GM18498 (cell line): ENCODE data around the gene PTPRM.

Source experiments
- ATAC-seq: cut with Tn5 transposase; IDR thresholded peaks from one replicate; pipeline ENCODE4 v1.9.1; 2021; ENCODE audit warnings: mild to moderate bottlenecking, moderate library complexity; ENCODE audit not compliant: unreplicated experiment

The PTPRM gene

DNA sequence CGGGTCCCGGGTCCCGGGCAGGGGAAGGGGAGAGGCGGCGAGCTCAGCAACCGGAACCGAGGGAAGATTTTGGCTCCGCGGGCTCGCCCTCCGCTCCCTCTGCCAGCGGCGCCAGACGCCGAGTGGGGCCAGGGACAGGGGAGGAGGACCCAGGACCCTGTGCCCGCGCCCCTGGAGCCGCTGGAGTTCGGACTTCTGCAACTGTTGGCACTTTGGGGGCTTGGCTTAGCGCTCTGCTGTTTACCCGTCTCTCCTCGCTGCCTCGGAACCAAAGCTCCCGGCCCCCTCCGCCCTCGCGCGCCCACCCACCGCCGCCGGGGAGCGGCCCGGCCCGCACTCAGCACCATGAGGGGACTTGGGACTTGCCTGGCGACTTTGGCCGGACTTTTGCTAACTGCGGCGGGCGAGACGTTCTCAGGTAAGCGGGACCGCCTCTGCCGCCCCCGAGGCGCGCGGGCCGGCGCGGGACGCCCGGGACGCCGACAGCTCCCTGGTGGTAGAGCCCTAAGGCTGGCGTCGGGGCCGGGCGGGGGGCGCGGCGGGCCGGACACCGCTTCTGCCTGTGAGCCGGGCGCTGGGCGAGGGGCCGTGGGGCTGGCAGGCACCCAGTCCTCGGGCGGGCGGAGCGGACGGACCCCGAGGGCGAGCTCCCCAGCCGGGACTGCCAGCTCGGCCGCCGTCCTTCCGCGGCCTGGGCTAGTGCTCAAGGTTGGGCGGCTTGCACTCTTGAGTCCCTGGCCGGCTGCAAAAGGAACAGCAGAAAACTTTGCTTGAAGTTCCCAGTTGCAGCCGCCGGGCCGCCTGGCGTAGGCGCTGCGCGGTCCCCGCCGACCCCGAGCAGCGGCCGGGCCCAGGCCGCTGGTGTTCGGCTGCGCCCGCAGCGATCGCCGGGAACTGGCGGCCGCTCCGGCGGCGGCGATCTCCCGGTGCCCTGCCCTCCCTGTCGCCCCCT, 634 bp downstream of the PTPRM start:
- no peak for ATAC-seq

DNA sequence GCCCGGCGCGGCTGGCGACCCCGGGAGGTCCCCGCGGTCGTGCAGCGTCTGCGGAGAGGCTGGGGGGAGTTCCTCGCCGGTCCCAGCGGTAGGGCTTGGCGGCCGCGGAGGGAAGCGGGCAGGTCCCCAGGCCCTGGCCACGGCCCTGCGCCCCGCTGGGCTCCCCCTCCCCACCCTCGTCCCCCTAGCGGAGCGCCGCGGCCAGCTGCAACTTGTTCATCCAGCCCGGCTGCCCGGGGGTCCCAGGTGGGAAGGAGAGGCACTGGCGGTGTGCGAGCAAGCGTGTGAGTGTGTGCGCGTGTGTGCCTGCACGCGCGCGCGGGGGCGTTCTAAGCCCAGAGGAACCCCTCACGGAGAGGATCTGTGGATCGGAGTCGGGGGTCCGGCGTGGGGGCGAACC, 1.3 kb downstream of the PTPRM start:
- ATAC-seq, result no peak

DNA sequence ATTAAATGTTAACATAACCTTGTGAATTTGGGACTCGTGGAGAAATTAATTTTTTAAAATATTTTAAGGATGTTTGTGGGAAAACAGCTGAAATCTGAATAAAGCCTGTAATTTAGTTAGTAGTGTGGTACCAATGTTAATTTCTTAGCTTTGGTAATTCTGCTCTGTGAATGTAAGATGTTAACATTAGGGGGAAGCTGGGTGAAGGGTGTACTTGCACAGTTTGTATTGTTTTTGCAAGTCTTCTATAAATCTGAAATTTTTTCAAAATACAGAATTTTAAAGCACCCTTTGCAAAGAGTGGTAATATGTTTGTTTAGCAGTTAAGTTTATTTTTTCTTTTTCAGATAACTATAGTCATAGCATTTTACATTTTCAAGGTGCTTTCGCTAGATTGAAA, 4.5 kb downstream of the PTPRM start:
- ATAC-seq, result no peak

DNA sequence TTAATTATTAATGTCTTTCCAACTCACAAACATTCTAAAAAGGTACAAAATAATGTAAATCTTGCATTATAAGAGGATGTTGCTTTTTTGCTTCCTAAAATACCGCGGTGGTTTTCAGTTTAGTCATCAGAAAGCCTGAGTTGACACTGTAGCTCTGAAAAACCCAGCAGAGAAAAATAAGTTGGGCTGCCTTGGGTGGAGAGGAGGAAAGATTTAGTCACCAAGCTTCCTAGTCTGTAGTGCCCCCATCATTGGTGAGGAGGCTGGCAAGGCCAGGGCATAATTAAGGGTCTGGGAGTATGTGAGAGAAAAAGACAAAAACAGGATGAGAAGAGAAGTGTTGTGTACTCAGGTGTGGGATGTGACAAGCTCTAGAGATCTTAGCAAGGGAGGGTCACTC, 5.7 kb downstream of the PTPRM start:
- ATAC-seq, result no peak

DNA sequence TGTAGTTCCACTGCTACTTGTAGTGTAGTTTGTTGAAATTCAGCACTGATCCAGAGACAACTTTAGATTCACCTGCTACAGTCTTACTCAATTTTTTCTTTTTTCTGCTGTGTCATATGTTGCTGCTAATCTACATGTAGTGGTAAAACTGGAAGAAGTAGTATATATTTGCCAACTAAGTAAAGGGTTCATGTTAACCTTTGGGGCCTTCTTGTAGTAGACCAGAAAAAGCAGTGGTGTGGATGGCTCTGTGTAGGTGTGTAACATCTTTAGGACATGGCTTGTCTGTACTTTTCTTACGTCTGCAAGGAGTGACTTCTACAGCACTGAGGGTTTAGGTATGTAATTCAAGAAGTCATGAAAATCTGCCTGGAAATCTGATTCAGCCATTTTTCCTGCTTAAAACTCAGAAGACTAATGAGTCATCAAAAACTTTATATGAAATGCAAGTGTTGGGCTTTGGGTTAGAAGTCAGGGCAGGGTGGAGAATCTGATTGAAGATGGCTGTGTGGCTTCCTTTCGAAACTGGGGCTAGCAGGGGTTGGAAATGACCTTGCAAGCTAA, 8.4 kb downstream of the PTPRM start:
- no peak for ATAC-seq

DNA sequence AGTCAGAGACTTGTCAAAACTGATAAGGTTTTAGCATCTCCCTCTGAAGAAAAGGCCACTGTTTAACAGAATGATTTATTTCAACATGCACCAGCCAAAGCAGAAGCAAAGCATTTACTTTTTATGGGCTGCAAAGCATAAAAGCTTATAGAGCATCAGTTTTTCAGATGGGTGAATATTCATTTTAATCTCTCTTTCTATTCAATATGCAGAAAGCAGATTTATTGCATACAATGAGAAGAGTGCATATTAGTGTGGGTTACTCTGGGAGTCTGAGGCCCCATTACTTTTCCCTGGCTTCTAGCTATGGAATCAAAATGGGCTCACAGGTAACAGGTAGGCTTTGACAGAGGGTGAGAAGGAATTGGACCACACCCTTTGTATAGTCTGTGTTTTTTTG, 9.0 kb downstream of the PTPRM start:
- ATAC-seq, result no peak

DNA sequence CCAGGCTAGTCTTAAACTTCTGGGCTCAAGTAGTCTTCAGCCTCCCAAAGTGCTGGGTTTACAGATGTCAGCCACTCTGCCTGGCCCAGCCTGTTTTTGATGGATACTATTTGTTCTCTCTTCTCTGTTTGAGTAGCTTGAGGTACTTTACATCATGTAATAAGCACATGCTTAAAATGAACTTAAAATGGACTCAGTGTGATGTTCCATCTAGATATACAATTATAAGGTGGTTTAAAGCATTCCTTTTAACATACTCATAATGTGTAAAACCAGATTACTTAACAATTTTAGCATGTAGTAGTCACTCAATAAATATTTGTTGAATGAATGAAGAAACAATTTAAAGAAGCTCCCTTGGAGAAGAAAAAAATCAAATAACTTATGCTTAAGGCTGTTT, 9.6 kb downstream of the PTPRM start:
- ATAC-seq, result no peak

DNA sequence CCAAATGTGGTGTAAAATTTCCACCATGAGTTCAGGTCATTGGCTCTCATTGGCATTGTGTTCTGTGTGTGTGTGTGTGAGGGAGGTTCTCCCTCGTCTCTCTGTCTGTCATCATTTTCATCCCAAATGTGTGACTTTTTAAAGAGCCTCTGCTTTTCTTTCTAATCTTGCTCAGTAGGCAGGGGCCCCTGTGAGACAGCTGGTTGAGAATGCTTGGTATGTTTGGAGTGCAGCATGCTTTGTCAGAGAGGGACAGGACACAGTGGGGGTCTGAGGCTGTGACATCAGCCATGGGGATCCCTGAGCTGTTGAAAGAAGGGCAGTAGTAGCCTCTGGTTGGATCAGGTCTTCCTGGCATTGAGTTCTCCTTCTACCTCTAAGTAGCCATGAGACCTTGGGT, 10.6 kb downstream of the PTPRM start:
- no peak for ATAC-seq

DNA sequence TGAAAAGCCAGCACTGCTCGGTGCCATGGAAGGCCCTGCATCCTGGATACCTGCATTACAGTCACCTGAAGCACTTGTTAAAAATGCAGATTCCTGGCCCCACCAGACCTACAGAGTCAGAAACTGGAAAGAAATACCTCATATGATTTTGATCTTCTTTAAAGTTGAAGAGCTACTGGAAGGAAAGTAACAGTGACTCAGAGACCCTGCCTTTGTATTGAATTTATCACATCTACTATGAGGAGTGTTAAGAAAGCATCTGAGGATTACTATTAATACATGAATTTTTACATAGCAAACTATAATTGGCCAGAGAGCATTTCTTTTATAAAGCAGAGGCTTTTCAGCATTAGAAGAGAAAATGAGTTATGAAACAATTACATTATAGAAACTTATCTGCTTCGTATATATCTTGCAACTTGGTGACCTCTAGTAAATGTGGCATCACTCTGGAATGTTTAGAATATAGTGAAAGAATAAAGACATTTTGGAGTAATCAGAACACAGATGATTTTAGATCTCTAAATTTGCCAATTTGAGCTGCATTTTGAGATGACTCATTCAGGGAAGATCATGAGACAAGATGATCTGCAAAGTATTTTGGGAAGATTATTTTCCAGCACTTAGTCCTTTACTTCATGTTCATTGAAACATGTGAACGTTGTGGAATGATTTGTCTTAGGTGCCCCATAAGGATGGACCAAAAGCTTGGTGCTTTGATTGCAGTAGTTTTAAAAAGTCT, 12.2 kb downstream of the PTPRM start:
- no peak for ATAC-seq

DNA sequence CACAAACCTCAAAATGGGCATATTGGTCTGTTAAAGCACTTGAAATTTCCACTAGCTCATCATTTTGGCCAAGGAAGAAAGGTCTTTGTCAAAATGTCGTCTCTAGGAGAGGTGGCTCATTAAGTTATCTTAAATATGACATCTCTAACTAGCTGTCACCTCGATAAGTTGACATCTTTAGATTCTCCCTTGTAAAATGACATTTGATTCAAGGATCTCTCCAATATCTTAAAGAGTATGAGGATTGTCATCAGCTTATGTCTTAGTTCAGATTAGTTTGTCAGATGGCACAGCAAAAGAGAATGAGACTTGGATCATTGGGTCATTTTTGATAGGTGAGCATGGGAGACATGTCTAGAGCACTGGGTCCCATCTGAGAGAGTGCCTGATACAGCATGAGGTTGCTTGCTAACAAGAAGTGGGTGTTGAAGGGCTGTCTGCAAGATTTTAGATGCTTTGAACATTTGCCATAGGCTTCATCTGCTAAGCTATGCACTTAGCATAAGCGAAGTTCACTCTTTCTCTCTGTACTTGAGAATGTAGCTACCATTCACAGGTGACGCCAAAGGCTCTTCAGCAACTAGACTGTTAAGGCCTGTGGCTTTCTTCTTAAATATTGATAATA, 12.9 kb downstream of the PTPRM start:
- no peak for ATAC-seq

DNA sequence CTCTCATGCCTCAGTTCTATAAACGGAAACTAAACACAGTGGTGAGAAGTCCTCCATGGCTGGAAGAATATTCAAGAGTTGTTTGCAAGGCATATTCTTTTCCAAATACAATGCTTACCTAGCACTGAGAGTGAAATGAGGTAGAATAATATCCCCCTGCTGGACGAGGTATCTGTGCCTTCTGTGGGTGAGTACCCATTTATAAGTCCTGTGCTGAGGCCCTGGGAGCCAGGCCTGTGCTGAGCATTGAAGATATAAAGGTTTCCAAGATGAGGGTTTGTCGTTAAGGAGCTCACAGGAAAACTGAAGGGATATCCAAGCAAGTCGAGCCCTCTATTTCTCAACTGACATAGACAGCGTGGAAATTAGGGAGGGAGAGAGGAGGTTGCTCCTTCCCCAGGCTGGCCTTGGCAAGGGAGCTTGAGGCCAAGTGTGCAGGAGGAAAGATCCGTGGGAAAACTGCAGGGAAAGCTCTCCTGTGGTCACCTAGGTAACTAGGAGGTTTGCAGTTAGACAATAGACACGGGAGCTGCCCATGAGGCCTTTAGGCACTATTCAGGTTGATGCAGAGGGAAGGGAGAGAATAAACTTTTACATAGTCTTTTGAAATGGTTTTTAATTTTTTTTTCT, 17.6 kb downstream of the PTPRM start:
- ATAC-seq, result no peak

DNA sequence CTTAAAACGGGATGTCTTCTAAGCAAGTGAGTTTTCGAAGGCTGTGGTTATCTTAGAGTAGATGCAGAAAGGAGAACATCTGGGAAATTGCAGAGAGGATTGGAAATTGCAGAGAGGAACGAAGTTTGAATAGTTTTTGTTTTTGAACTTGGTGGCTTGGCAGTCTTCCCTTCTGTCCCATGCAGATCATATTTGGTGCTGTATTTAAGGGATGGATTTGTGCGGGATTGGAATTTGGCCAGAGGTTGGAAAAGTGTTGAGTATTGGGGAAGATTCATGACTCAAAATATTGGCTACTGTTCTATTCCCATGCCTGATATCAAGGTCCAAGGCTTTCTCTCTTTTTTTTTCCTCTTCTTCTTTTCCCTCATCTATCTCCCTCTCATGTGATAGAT, 18.2 kb downstream of the PTPRM start:
- no peak for ATAC-seq

DNA sequence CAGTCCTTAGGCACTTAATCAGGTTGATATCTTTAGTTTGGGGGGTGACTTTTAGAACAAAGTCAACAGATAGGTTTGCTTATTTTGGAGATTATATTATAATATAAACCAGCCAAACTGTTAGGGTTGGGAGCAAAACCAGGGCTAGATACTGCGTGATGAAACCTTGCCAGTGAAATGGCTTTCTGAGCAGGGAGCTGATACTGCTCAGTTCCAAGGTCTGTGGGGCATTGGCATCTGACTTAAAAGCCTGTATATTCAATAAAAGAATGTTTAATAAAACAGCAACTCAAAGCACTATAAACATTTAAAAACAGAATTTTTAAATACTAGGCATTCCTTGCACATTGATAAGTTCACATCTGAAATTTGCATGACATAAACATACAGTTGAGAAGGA, 19.3 kb downstream of the PTPRM start:
- no peak for ATAC-seq

DNA sequence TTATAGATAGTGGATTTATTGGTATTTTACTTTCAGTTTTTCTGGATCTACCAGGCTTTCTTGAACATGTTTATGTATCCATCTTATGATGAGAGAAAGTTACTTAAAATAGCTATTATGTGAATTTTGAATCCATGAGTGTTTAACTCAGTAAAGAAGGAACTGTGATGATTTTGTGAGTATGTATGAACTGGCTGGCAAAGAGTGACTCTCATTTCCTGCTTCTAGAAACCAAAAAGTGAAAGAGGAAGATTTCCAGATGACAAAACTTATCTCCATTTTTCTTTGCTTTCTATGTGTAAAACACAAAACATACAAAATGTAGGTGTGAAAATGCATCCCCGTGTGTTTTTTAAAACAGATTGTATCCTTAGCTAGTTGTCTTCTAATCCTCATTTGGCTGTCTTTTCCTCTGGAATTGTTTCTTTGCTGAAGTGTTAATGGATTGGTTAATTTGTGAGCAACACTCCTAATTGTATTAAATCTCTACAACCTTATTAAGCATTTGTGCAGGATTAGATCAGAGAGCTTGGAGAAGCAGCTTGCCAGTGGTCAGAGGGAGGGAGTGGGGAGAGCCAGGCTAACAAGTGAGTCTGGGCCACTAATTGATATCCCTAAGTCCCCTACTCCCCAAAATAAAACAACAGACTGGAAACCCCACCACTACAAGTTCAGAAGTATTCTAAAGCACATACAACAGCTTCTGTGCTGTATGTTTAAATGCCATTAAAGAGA, 23.9 kb downstream of the PTPRM start:
- ATAC-seq, result no peak

DNA sequence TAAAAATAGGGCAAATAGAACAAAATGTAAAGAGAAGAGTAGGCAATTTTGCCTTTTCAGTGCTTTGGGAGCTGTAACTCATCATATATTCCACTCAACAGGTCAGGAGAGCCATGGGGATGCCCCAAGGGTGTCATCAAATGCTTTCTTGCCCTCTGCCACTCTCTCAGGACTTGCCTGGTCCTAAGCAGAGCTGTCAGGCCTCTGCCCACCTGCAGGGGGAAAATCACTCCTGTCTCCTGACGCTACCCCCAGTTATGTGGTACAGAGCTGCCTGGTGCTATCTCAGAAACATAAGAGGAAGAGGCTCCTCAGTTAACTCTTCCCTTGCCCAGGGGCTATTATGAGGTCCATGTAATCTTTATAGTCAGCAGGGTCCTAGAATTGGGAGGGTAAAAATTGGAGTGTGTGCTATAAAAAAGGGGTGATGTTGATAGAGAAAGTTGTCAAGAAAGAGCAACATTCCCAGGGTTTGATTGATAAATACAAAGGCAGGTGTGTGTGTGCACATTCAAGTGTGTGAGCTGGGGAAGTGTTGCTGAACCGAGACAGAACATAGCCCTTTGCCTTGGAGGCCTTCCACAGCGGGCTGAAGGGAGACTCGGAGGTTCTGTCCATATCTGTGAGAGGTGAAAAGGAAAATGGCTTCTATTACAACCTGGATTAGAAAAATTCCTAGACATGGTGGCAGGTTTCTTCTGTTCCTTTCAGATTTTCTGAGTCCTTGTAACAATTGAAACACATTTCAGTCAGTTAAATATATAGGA, 25.4 kb downstream of the PTPRM start:
- no peak for ATAC-seq

DNA sequence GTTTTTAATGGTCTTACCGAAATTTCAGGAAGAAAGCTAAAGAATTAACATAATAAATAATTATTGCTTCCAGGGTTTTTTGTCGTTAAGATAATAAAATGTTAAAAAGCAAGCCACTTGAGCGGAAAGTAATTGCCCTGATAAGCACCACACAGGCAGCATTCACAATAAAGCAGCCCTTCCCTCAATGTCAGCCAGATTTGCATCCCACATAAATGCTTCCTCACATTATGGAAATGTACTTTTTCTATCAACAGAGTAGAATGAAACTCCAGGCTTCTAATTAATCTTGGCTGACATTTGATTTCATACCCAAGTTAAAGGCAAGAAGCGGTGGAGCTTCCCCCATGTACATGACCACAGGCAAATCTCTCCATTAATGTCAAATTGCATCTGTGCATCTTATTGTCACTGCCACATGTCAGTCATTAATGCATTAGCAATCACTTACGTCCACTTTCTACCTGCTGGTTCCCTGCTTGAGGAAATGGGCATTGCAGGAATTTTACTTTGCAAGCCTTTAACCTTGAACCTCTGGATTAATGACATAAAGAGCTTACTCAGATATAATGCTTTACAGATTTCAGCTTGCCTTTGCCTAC, 26.2 kb downstream of the PTPRM start:
- no peak for ATAC-seq

DNA sequence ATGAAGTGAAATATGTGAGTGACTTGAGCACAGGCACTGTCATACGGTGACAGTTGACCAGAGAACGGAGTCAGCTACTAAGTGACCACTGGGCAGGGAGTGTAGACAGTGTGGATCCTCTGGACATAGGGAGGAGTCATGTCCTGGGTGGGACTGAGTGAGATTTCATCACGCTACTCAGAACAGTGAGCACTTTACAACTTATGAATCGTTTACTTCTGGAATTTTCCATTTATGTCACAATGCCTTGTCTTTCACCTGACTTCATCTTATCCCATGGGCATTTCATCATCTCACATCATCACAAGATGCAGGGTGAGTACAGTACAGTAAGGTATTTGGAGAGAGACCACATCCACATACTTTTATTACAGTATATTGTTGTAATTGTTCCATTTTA, 29.0 kb downstream of the PTPRM start:
- no peak for ATAC-seq

DNA sequence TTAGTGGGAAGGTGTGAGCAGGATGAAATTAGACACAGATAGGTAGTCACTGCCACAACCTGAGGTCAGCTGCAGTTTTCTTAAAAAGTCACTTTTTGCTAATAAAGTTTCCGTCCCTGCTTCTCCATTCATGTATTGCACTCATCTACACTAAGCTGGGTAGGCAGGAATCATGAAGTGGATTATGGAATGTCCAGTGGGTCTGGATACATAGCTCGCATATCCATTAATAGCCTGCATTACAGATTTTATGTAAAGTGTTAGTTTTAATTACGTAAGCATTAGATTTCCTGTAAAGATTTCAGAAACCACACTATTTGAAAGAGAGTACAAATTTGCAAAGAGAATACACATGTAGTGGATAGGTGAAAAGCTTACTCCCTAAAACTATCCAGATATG, 30.4 kb downstream of the PTPRM start:
- no peak for ATAC-seq
